Keratinocyte (primary cell): ENCODE measurements around the gene CDC16. TPM values are rescaled to one million over a fixed set of nuclear protein-coding genes. Genes with fewer than 3 reads are reported as not detected.

Experiments
- DNase-seq: peaks from one replicate; pipeline ENCODE4 v3.0.0-alpha.2; 2011; ENCODE audit warnings: low read depth, missing footprints, low spot score
- FAIRE-seq: peaks from 2 replicates; lab custom pipeline; 2011; peaks lifted over from hg19 to GRCh38; lab: Jason Lieb, UNC
- H2AFZ ChIP-seq: 2 replicates; pipeline ENCODE4 v1.6.0; 2012; ENCODE audit warnings: low read length, control low read depth, inconsistent platforms; ENCODE audit not compliant: control insufficient read depth
- H3K27ac ChIP-seq: 2 replicates; pipeline ENCODE4 v1.5.1; 2011; ENCODE audit warnings: low read length; ENCODE audit not compliant: control insufficient read depth, insufficient read depth
- H3K27me3 ChIP-seq: 3 replicates; pipeline ENCODE4 v1.6.0; 2011; ENCODE audit warnings: low read length; ENCODE audit not compliant: control insufficient read depth, insufficient read depth; ENCODE audit errors: extremely low read depth
- H3K36me3 ChIP-seq, 2 experiments: 2 replicates in 1 of 2; 3 replicates in 1 of 2; pipeline ENCODE4 v1.5.1; 2011; ENCODE audit warnings: low read length in 2 of 2, mild to moderate bottlenecking in 1 of 2; ENCODE audit not compliant: control insufficient read depth in 2 of 2, insufficient read depth in 2 of 2; ENCODE audit errors: extremely low read depth in 1 of 2
- H3K4me1 ChIP-seq: 3 replicates; pipeline ENCODE4 v1.5.1; 2011; ENCODE audit warnings: low read length; ENCODE audit not compliant: control insufficient read depth, insufficient read depth; ENCODE audit errors: extremely low read depth
- H3K4me2 ChIP-seq: 3 replicates; pipeline ENCODE4 v1.6.0; 2011; ENCODE audit warnings: low read depth, low read length; ENCODE audit not compliant: control insufficient read depth, insufficient read depth; ENCODE audit errors: extremely low read depth
- H3K4me3 ChIP-seq, 3 experiments: fragments of 200-600 bp in 1 of 3; sonication (generic) in 1 of 3; 2 replicates in 2 of 3; 3 replicates in 1 of 3; pipeline ENCODE4 v1.5.1; 2011 to 2016; ENCODE audit warnings: low read length in 3 of 3, mild to moderate bottlenecking in 3 of 3, control low read depth in 2 of 3, inconsistent platforms in 1 of 3, low read depth in 1 of 3, mixed read lengths in 1 of 3, mixed run types in 1 of 3, moderate library complexity in 1 of 3; ENCODE audit not compliant: control insufficient read depth in 2 of 3, insufficient read depth in 2 of 3; ENCODE audit errors: extremely low read depth in 1 of 3
- H3K79me2 ChIP-seq: 2 replicates; pipeline ENCODE4 v1.6.0; 2012; ENCODE audit warnings: low read length; ENCODE audit not compliant: control insufficient read depth, insufficient read depth
- H3K9ac ChIP-seq: 3 replicates; pipeline ENCODE4 v1.6.0; 2011; ENCODE audit warnings: low read length; ENCODE audit not compliant: control insufficient read depth, insufficient read depth; ENCODE audit errors: extremely low read depth
- H3K9me1 ChIP-seq: 3 replicates; pipeline ENCODE4 v1.6.0; 2011; ENCODE audit warnings: low read length; ENCODE audit not compliant: control insufficient read depth, insufficient read depth; ENCODE audit errors: extremely low read depth
- H3K9me3 ChIP-seq: 2 replicates; pipeline ENCODE4 v1.5.1; 2012; ENCODE audit warnings: low read depth, low read length; ENCODE audit not compliant: control insufficient read depth
- H4K20me1 ChIP-seq: 3 replicates; pipeline ENCODE4 v1.6.0; 2011; ENCODE audit warnings: low read length; ENCODE audit not compliant: control insufficient read depth, insufficient read depth; ENCODE audit errors: extremely low read depth
- EZH2 ChIP-seq: IDR thresholded peaks from one replicate; pipeline ENCODE4 v1.6.1; 2012; ENCODE audit warnings: inconsistent platforms, mild to moderate bottlenecking, low read length, moderate library complexity
- dilution Hi-C: fragments of 300-500 bp; cut with MboI; formaldehyde crosslinking; loops from one replicate; pipeline ENCODE4 v1.7.0; 2020; ENCODE audit warnings: low sequenced_read_pairs; ENCODE audit not compliant: extremely low pct_ligation_motif_present
- polyA plus RNA-seq, 5 experiments: library from polyadenylated mRNA; depleted of rRNA in 3 of 5; stranded (reverse) in 3 of 5; stranded (forward) in 1 of 5; unstranded in 1 of 5; fragments of >200 nt; gene quantifications; 1 replicate in 1 of 5; 2 replicates in 3 of 5; 3 replicates in 1 of 5; pipeline versions ENCODE4 v1.2.1 to v1.2.3, GENCODE V29; 2011 to 2012; ENCODE audit warnings: missing spikeins in 2 of 5, low read depth in 1 of 5, low replicate concordance in 1 of 5
- TF ChIP-seq, protein P1 (sequence below), 3 experiments: IDR thresholded peaks in 1 of 3; conservative IDR thresholded peaks in 1 of 3; optimal IDR thresholded peaks in 1 of 3; 2 replicates in 2 of 3; 3 replicates in 1 of 3; pipeline versions ENCODE3 to v1.5.1; 2011; ENCODE audit warnings: low read length in 3 of 3, mild to moderate bottlenecking in 3 of 3, moderate library complexity in 2 of 3, control low read depth in 1 of 3, inconsistent platforms in 1 of 3; ENCODE audit not compliant: insufficient read depth in 2 of 3; ENCODE audit errors: extremely low read depth in 1 of 3

CDC16 gene
- polyA plus RNA-seq, 1 donor (not counting 4 experiments of a cell fraction or from before 2014, with no cell fraction given): 91.8 TPM

DNA sequence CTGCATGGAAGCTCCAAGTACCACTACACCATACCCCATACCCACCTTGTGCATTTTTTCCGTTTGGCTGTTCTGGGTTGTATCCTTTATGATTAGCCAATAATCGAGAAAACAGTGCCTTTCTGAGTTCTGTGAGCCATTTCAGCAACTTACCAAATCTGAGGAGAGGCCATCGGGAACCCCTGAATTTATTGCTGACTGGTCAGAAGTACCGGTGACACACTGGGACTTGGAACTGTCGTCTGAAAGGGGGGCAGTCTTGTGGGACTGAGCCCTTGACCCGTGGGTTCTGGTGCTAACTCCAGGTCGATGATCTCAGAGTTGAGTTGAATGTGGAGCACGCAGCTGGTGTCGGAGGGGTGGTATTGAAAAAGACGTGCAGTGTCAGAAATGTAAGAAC, 61.8 kb downstream of the CDC16 start:
- TF ChIP-seq EZH2: no peak
- TF ChIP-seq, protein P1, sequence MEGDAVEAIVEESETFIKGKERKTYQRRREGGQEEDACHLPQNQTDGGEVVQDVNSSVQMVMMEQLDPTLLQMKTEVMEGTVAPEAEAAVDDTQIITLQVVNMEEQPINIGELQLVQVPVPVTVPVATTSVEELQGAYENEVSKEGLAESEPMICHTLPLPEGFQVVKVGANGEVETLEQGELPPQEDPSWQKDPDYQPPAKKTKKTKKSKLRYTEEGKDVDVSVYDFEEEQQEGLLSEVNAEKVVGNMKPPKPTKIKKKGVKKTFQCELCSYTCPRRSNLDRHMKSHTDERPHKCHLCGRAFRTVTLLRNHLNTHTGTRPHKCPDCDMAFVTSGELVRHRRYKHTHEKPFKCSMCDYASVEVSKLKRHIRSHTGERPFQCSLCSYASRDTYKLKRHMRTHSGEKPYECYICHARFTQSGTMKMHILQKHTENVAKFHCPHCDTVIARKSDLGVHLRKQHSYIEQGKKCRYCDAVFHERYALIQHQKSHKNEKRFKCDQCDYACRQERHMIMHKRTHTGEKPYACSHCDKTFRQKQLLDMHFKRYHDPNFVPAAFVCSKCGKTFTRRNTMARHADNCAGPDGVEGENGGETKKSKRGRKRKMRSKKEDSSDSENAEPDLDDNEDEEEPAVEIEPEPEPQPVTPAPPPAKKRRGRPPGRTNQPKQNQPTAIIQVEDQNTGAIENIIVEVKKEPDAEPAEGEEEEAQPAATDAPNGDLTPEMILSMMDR (optimal IDR thresholded peaks at IDR 0.05 in 1 of 3, IDR thresholded peaks at IDR 0.05 in 1 of 3, conservative IDR thresholded peaks at IDR 0.05 in 1 of 3; ENCODE audit: extremely low read depth in 1 of 3, insufficient read depth in 2 of 3, low read length in 3 of 3): no peak
- H2AFZ ChIP-seq: no peak overlapping the region
- no peak overlapping the region for H3K27ac ChIP-seq
- no peaks in the 10 kb centered on the region for H3K9me1 ChIP-seq
- H3K4me3 ChIP-seq: no peak overlapping the region
- dilution Hi-C loops: no loop called here
- H3K27me3 ChIP-seq: no peaks in the 10 kb centered on the region
- FAIRE-seq (no peak), DNase-seq (no peak)
- no peaks in the 10 kb centered on the region for H4K20me1 ChIP-seq
- H3K36me3 ChIP-seq: peaks cover 6 to 24% of the 10 kb centered on the region in 2 experiments
- H3K79me2 ChIP-seq: peaks cover 17% of the 10 kb centered on the region
- H3K9me3 ChIP-seq: no peaks in the 10 kb centered on the region
- no peak overlapping the region for H3K9ac ChIP-seq
- peaks cover 9% of the 10 kb centered on the region for H3K4me1 ChIP-seq
- H3K4me2 ChIP-seq: no peak overlapping the region

DNA sequence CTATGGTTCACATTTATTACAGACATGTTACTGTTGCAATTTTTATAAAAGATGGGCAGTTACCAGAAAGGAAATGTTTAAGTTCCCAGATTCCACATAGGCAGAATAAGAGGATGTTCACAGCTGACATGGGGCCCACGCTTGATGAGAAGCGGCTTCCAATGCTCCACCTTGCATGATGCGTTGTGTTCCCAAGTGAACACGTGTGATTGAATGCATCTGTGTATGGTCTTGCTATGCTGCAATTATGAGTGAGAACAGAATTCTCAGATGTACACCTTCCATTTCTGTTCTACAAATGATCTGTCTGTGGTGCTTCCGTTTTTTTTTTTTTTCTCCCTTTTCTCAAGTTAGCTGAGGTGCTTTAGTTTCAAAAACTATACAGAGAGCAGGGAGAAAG, 62.2 kb downstream of the CDC16 start:
- DNase-seq (no peak), FAIRE-seq (no peak)
- dilution Hi-C loops: no loop called here
- TF ChIP-seq, protein P1 (optimal IDR thresholded peaks at IDR 0.05 in 1 of 3, IDR thresholded peaks at IDR 0.05 in 1 of 3, conservative IDR thresholded peaks at IDR 0.05 in 1 of 3; ENCODE audit: extremely low read depth in 1 of 3, insufficient read depth in 2 of 3, low read length in 3 of 3): no peak
- TF ChIP-seq EZH2: no peak
- peaks cover 7 to 25% of the 10 kb centered on the region in 2 experiments for H3K36me3 ChIP-seq
- peaks cover 17% of the 10 kb centered on the region for H3K79me2 ChIP-seq
- H4K20me1 ChIP-seq: no peaks in the 10 kb centered on the region
- no peak overlapping the region for H3K9ac ChIP-seq
- no peaks in the 10 kb centered on the region for H3K9me1 ChIP-seq
- H3K4me2 ChIP-seq: no peak overlapping the region
- H3K9me3 ChIP-seq: no peaks in the 10 kb centered on the region
- no peak overlapping the region for H2AFZ ChIP-seq
- H3K27ac ChIP-seq: no peak overlapping the region
- H3K27me3 ChIP-seq: no peaks in the 10 kb centered on the region
- no peak overlapping the region for H3K4me3 ChIP-seq
- peaks cover 9% of the 10 kb centered on the region for H3K4me1 ChIP-seq
